H9 (cell line): Measurements from ENCODE around the gene TAF15. TPM values are rescaled to one million over a fixed set of nuclear protein-coding genes. Genes with fewer than 3 reads are reported as not detected.
A peak's percentile ranks its signal among the peaks of the same experiment; 100 is the strongest.

Experiments
- DNase-seq: peaks from one replicate; pipeline ENCODE4 v3.0.0-alpha.2; 2017
- H2AFZ ChIP-seq: one replicate; pipeline ENCODE4 v1.6.1; 2013; ENCODE audit warnings: mild to moderate bottlenecking, low read length, control low read depth, moderate library complexity
- H2AK5ac ChIP-seq: 2 replicates; pipeline ENCODE4 v1.6.1; 2013; ENCODE audit warnings: low read length, control low read depth, mixed read lengths; ENCODE audit not compliant: insufficient read length
- H2BK120ac ChIP-seq: one replicate; pipeline ENCODE4 v1.6.1; 2013; ENCODE audit warnings: low read depth, mild to moderate bottlenecking, low read length, control low read depth, inconsistent platforms; ENCODE audit not compliant: poor library complexity, severe bottlenecking
- H2BK12ac ChIP-seq: 2 replicates; pipeline ENCODE4 v1.6.1; 2013; ENCODE audit warnings: low read length, control low read depth, mixed read lengths, low read depth; ENCODE audit not compliant: insufficient read length
- H2BK15ac ChIP-seq: 2 replicates; pipeline ENCODE4 v1.6.1; 2013; ENCODE audit warnings: low read depth, low read length, control low read depth
- H2BK20ac ChIP-seq: one replicate; pipeline ENCODE4 v1.6.1; 2013; ENCODE audit warnings: low read depth, mild to moderate bottlenecking, low read length, control low read depth, inconsistent platforms; ENCODE audit not compliant: poor library complexity, severe bottlenecking
- H2BK5ac ChIP-seq: 2 replicates; pipeline ENCODE4 v1.6.1; 2013; ENCODE audit warnings: low read length, control low read depth, mixed read lengths; ENCODE audit not compliant: insufficient read length
- H3K14ac ChIP-seq: 2 replicates; pipeline ENCODE4 v1.6.1; 2013; ENCODE audit warnings: low read length, control low read depth; ENCODE audit not compliant: insufficient read depth
- H3K18ac ChIP-seq: 2 replicates; pipeline ENCODE4 v1.6.1; 2013; ENCODE audit warnings: low read depth, mild to moderate bottlenecking, mixed read lengths, low read length, control low read depth; ENCODE audit not compliant: insufficient read length
- H3K23ac ChIP-seq: 2 replicates; pipeline ENCODE4 v1.6.1; 2013; ENCODE audit warnings: low read length, control low read depth, mixed read lengths, low read depth; ENCODE audit not compliant: insufficient read length
- H3K23me2 ChIP-seq: 2 replicates; pipeline ENCODE4 v1.6.1; 2013; ENCODE audit warnings: low read depth, mild to moderate bottlenecking, mixed read lengths, low read length, control low read depth; ENCODE audit not compliant: insufficient read length, poor library complexity, severe bottlenecking
- H3K27ac ChIP-seq: 2 replicates; pipeline ENCODE4 v1.5.1; 2013; ENCODE audit warnings: low read length, control low read depth, mixed read lengths, low read depth; ENCODE audit not compliant: insufficient read length
- H3K27me3 ChIP-seq: 2 replicates; pipeline ENCODE4 v1.6.1; 2013; ENCODE audit warnings: low read length, control low read depth, inconsistent platforms; ENCODE audit not compliant: insufficient read depth
- H3K4ac ChIP-seq: 2 replicates; pipeline ENCODE4 v1.6.1; 2013; ENCODE audit warnings: low read depth, mild to moderate bottlenecking, control low read depth, inconsistent platforms, low read length, moderate library complexity
- H3K4me1 ChIP-seq: 2 replicates; pipeline ENCODE4 v1.6.1; 2013; ENCODE audit warnings: low read length, control low read depth, inconsistent platforms; ENCODE audit not compliant: insufficient read depth
- H3K4me2 ChIP-seq: 2 replicates; pipeline ENCODE4 v1.6.1; 2013; ENCODE audit warnings: low read length, control low read depth, mixed read lengths; ENCODE audit not compliant: insufficient read length, insufficient read depth
- H3K56ac ChIP-seq: 2 replicates; pipeline ENCODE4 v1.6.1; 2013; ENCODE audit warnings: low read depth, mild to moderate bottlenecking, mixed read lengths, low read length, control low read depth; ENCODE audit not compliant: insufficient read length
- H3K79me1 ChIP-seq: 2 replicates; pipeline ENCODE4 v1.6.1; 2013; ENCODE audit warnings: low read depth, mild to moderate bottlenecking, moderate library complexity, low read length, control low read depth, inconsistent platforms; ENCODE audit not compliant: insufficient read depth, poor library complexity, severe bottlenecking
- H3K79me2 ChIP-seq: 2 replicates; pipeline ENCODE4 v1.6.1; 2013; ENCODE audit warnings: low read length, control low read depth, inconsistent platforms; ENCODE audit not compliant: insufficient read depth
- H3K9ac ChIP-seq: 2 replicates; pipeline ENCODE4 v1.6.1; 2013; ENCODE audit warnings: low read length, control low read depth, mixed read lengths; ENCODE audit not compliant: insufficient read length; ENCODE audit errors: extremely low read depth
- H3K9me3 ChIP-seq: one replicate; pipeline ENCODE4 v1.6.1; 2013; ENCODE audit warnings: low read depth, low read length, inconsistent platforms; ENCODE audit not compliant: control insufficient read depth
- H3T11ph ChIP-seq: one replicate; pipeline ENCODE4 v1.6.1; 2013; ENCODE audit warnings: mild to moderate bottlenecking, low read length, control low read depth, inconsistent platforms
- H4K20me1 ChIP-seq: one replicate; pipeline ENCODE4 v1.6.1; 2013; ENCODE audit not compliant: control insufficient read depth, insufficient read length, insufficient read depth
- H4K5ac ChIP-seq: 2 replicates; pipeline ENCODE4 v1.6.1; 2013; ENCODE audit warnings: low read depth, mild to moderate bottlenecking, mixed read lengths, low read length, control low read depth; ENCODE audit not compliant: insufficient read length
- H4K8ac ChIP-seq: replicated peaks from 2 replicates; pipeline ENCODE4 v1.6.1; 2013; ENCODE audit warnings: low read length, control low read depth, mixed read lengths, low read depth; ENCODE audit not compliant: insufficient read length
- H4K91ac ChIP-seq: 2 replicates; pipeline ENCODE4 v1.6.1; 2013; ENCODE audit warnings: low read depth, mild to moderate bottlenecking, moderate library complexity, mixed read lengths, low read length, control low read depth; ENCODE audit not compliant: insufficient read length
- H3K27ac Mint-ChIP-seq, 3 experiments: 2 replicates in 2 of 3; 3 replicates in 1 of 3; pipeline ENCODE4 v1.8.0; 2020 to 2021; ENCODE audit warnings: mixed read lengths in 3 of 3, mild to moderate bottlenecking in 1 of 3, moderate library complexity in 1 of 3
- H3K27me3 Mint-ChIP-seq: 2 replicates; pipeline ENCODE4 v1.8.0; 2021; ENCODE audit warnings: low read depth, mild to moderate bottlenecking, moderate library complexity, mixed read lengths
- H3K36me3 Mint-ChIP-seq, 3 experiments: 2 replicates in 2 of 3; 3 replicates in 1 of 3; pipeline ENCODE4 v1.8.0; 2020 to 2021; ENCODE audit warnings: low read depth in 3 of 3, mixed read lengths in 3 of 3; ENCODE audit not compliant: insufficient read depth in 1 of 3
- H3K4me1 Mint-ChIP-seq, 2 experiments: 2 replicates each; pipeline ENCODE4 v1.8.0; 2020; ENCODE audit warnings: mixed read lengths in 2 of 2
- H3K4me3 Mint-ChIP-seq, 2 experiments: 2 replicates in 1 of 2; 3 replicates in 1 of 2; pipeline ENCODE4 v1.8.0; 2020 to 2021; ENCODE audit warnings: mild to moderate bottlenecking in 2 of 2, mixed read lengths in 2 of 2, moderate library complexity in 1 of 2
- H3K9me3 Mint-ChIP-seq, 2 experiments: 2 replicates in 1 of 2; 3 replicates in 1 of 2; pipeline ENCODE4 v1.8.0; 2020; ENCODE audit warnings: mild to moderate bottlenecking in 2 of 2, mixed read lengths in 2 of 2, moderate library complexity in 1 of 2
- CTCF ChIP-seq: fragments of 200-600 bp; sonication (generic); conservative IDR thresholded peaks from 3 replicates; pipeline ENCODE4 v1.8.0; 2021; ENCODE audit warnings: antibody characterized with exemption, mild to moderate bottlenecking
- WGBS: extraction: QIAGEN DNeasy Blood & Tissue Kit; methylation state at CpG from one replicate; pipeline ENCODE4 v1.1.7; 2013; ENCODE audit warnings: missing lambda C conversion rate, low lambda C conversion rate, mixed read lengths; ENCODE audit not compliant: insufficient read length; ENCODE audit errors: extremely low coverage; 5-methylcytosine and 5-hydroxymethylcytosine counted together
- total RNA-seq: library from RNA; stranded (reverse); gene quantifications from 2 replicates; pipeline ENCODE4 v1.2.1, GENCODE V29; 2021

Gene TAF15
- total RNA-seq, 1 experiment from 2014 or later = 304 TPM

GRCh38 chr17:35847633-35848373 lies 38.5 kb downstream of the TAF15 start:
- WGBS = no CpG with 5 or more reads among the region's 4 CpGs
- Histone ChIP-seq H2BK12ac (no peak overlapping the region), H3K79me1 (no peaks in the 10 kb centered on the region), H3K4ac (no peak overlapping the region), H2BK15ac (no peak overlapping the region), H4K8ac (no peak overlapping the region), H3K9ac (no peak overlapping the region), H3K27me3 (no peaks in the 10 kb centered on the region), H2BK120ac (no peak overlapping the region), H3K23ac (no peak overlapping the region), H3T11ph (no peak overlapping the region), H3K4me1 (no peaks in the 10 kb centered on the region), H4K20me1 (no peaks in the 10 kb centered on the region), H4K5ac (no peak overlapping the region), H3K4me2 (no peak overlapping the region), H3K27ac (no peak overlapping the region), H3K18ac (no peak overlapping the region), H3K14ac (no peak overlapping the region), H2AFZ (no peak overlapping the region), H3K23me2 (no peaks in the 10 kb centered on the region), H3K56ac (no peak overlapping the region), H2BK5ac (no peak overlapping the region), H4K91ac (no peak overlapping the region), H3K79me2 (no peaks in the 10 kb centered on the region), H3K9me3 (no peaks in the 10 kb centered on the region), H2BK20ac (no peak overlapping the region), H2AK5ac (no peak overlapping the region)
- peaks cover 11 to 15% of the 10 kb centered on the region in 2 experiments for H3K4me1 Mint-ChIP-seq
- peaks cover 32 to 72% (median 67%) of the 10 kb centered on the region in 3 experiments for H3K36me3 Mint-ChIP-seq
- no peaks in the 10 kb centered on the region for H3K9me3 Mint-ChIP-seq
- no peaks in the 10 kb centered on the region; the same call in 1 of the 2 replicates for H3K27me3 Mint-ChIP-seq
- no peak for TF ChIP-seq CTCF
- no peak for DNase-seq
- H3K4me3 Mint-ChIP-seq = no peak overlapping the region
- H3K27ac Mint-ChIP-seq = peak overlapping the region in 2 of 3 experiments; percentile 8 to 85; a peak in 3 of 7 replicates
